ENCODE data around the gene BABAM1.
A peak's percentile ranks its signal among the peaks of the same experiment; 100 is the strongest.

Gene BABAM1

DNA sequence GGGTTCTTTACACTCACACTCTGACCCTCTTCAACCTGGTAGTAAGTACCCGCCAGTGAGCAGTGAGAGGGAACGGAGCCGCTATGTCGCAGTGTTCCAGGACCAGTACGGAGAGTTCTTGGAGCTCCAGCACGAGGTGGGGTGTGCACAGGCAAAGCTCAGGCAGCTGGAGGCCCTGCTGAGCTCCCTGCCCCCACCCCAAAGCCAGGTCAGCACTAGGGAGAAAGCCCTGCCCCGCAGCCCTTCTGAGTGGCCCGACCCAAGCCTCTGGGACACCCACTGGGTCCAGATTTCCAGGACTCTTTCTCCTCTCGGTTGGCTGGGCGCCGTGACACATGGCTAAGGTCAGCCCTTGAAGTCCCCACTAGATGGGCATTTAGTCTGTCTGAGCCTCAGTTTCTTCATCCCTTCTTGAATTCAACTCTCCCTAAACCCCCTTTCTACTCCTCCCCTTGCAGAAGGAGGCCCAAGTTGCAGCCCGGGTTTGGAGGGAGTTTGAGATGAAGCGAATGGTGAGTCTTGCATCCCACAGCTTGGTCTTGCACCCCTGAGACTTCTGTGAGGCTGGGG, 39.4 kb upstream of the BABAM1 start:
- Histone ChIP-seq H3K4me3 (ENCODE audit: low read depth in 1 of 2, low read length in 1 of 2) (no peak overlapping the region), H3K4me1 (ENCODE audit: control insufficient read depth in 1 of 2, insufficient read depth in 1 of 2, low read depth in 1 of 2, low read length in 1 of 2) (peaks cover 18% of the 10 kb centered on the region in 2 experiments), H3K36me3 (no peaks in the 10 kb centered on the region), H3K27me3 (no peaks in the 10 kb centered on the region), H3K27ac (no peak overlapping the region), H3K9me3 (no peaks in the 10 kb centered on the region)
- no peak for TF ChIP-seq CTCF (IDR thresholded peaks at IDR 0.05)

- no peak overlapping the region for H3K4me3 ChIP-seq (ENCODE audit: low read depth in 1 of 2, low read length in 1 of 2)
- no peak for TF ChIP-seq CTCF (IDR thresholded peaks at IDR 0.05)
- no peaks in the 10 kb centered on the region for H3K9me3 ChIP-seq
- no peak overlapping the region for H3K27ac ChIP-seq
- H3K36me3 ChIP-seq = no peaks in the 10 kb centered on the region
- no peaks in the 10 kb centered on the region for H3K27me3 ChIP-seq
- peaks cover 17 to 18% of the 10 kb centered on the region in 2 experiments for H3K4me1 ChIP-seq (ENCODE audit: control insufficient read depth in 1 of 2, insufficient read depth in 1 of 2, low read depth in 1 of 2, low read length in 1 of 2)
Observed at GRCh38 chr19:17229890-17230289, 37.4 kb upstream of the BABAM1 start.

- no peaks in the 10 kb centered on the region for H3K9me3 ChIP-seq
- H3K27ac ChIP-seq = no peak overlapping the region
- TF ChIP-seq CTCF (IDR thresholded peaks at IDR 0.05) = no peak
- H3K4me3 ChIP-seq (ENCODE audit: low read depth in 1 of 2, low read length in 1 of 2) = no peak overlapping the region
- H3K27me3 ChIP-seq = no peaks in the 10 kb centered on the region
- peaks cover 11 to 16% of the 10 kb centered on the region in 2 experiments for H3K4me1 ChIP-seq (ENCODE audit: control insufficient read depth in 1 of 2, insufficient read depth in 1 of 2, low read depth in 1 of 2, low read length in 1 of 2)
- H3K36me3 ChIP-seq = no peaks in the 10 kb centered on the region
Observed at GRCh38 chr19:17232258-17232657, 35.0 kb upstream of the BABAM1 start.

- Histone ChIP-seq H3K4me3 (ENCODE audit: low read depth in 1 of 2, low read length in 1 of 2) (peak overlapping the region; percentile 65 to 71), H3K27ac (peak overlapping the region; percentile 58)
Observed at GRCh38 chr19:17234911-17235299, 32.3 kb upstream of the BABAM1 start.

DNA sequence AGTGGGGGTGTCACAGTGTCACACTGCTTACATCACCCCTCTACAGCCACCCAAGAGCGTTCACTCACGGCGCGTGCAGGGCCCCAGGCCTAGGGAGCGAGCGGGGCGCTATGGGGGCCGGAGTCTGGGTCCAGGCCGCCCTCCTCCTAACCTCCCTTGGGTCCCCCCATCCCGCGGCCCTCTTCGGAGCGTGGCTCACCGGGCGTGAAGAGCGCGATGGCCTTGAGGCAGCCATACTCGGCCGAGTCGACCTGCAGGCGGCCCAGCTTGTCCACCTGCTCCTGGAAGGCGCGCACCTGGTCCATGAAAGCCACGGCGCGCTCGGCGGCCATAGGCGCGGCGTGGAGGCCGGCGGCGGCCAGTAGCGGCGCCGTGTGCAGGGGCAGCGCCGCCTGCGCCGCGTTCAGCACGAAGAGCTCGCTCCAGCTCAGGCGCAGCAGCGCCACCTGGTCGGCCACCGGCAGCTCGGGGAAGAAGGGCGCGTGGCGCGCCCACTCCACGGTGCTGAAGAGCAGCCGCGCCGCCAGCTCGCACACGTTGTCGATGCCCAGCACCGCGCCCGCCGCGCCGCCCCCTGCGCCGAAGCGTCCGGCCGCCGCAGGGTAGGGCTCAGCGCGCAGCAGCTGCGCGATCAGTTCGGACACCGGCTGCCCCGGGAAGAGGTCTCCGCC, 31.8 kb upstream of the BABAM1 start:
- H3K4me3 ChIP-seq (ENCODE audit: low read depth in 1 of 2, low read length in 1 of 2) = peak overlapping the region; percentile 65 to 71
- peaks cover 11 to 16% of the 10 kb centered on the region in 2 experiments for H3K4me1 ChIP-seq (ENCODE audit: control insufficient read depth in 1 of 2, insufficient read depth in 1 of 2, low read depth in 1 of 2, low read length in 1 of 2)
- H3K27ac ChIP-seq = peak overlapping the region; percentile 58
- H3K9me3 ChIP-seq = no peaks in the 10 kb centered on the region
- H3K27me3 ChIP-seq = no peaks in the 10 kb centered on the region
- peak; percentile 68 for TF ChIP-seq CTCF (IDR thresholded peaks at IDR 0.05)
- H3K36me3 ChIP-seq = no peaks in the 10 kb centered on the region

More at GRCh38 chr19:17234911-17235299, 32.3 kb upstream of the BABAM1 start:
- H3K9me3 ChIP-seq = no peaks in the 10 kb centered on the region
- no peaks in the 10 kb centered on the region for H3K36me3 ChIP-seq
- TF ChIP-seq CTCF (IDR thresholded peaks at IDR 0.05) = no peak
- peaks cover 11 to 16% of the 10 kb centered on the region in 2 experiments for H3K4me1 ChIP-seq (ENCODE audit: control insufficient read depth in 1 of 2, insufficient read depth in 1 of 2, low read depth in 1 of 2, low read length in 1 of 2)
- H3K27me3 ChIP-seq = no peaks in the 10 kb centered on the region

Data from neutrophil (primary cell).